ENCODE data around the gene MAPK12. TPM values are rescaled to one million over a fixed set of nuclear protein-coding genes. Genes with fewer than 3 reads are reported as not detected.

MAPK12 gene
- total and polyA plus RNA-seq, 2 donors (not counting 3 experiments of a cell fraction or from before 2014, with no cell fraction given), result 72.3 to 86.8 TPM

GRCh38 chr22:50228366-50228765, 33.1 kb downstream of the MAPK12 start:
- H3K9ac ChIP-seq (replicated peaks; ENCODE audit: extremely low read depth, insufficient read depth, low read length), result no peak overlapping the region
- H3K4me2 ChIP-seq (ENCODE audit: insufficient read depth, low read length), result no peak overlapping the region
- TF ChIP-seq MYC (IDR thresholded peaks at IDR 0.05; ENCODE audit: low read depth, low read length) (no peak), MAX (IDR thresholded peaks at IDR 0.05; ENCODE audit: insufficient read depth, insufficient read length) (no peak), POLR2AphosphoS5 (IDR thresholded peaks at IDR 0.05; ENCODE audit: insufficient read depth, low read depth, low read length) (no peak), GATA2 (IDR thresholded peaks at IDR 0.05; ENCODE audit: insufficient read depth, insufficient read length, low read depth, low read length) (no peak), POLR2A (IDR thresholded peaks at IDR 0.05; ENCODE audit: low read depth, low read length) (no peak), FOS (IDR thresholded peaks at IDR 0.05; ENCODE audit: borderline replicate concordance, insufficient read depth, low read length) (no peak), EZH2 (IDR thresholded peaks at IDR 0.05; ENCODE audit: borderline replicate concordance, low read depth, low read length, severe bottlenecking) (no peak), JUN (IDR thresholded peaks at IDR 0.05; ENCODE audit: borderline replicate concordance, insufficient read depth, insufficient read length, low read depth) (no peak), CTCF (IDR thresholded peaks at IDR 0.05; ENCODE audit: extremely low read depth in 1 of 2, insufficient read depth in 1 of 2, low read depth in 1 of 2, low read length in 2 of 2) (no peak)
- H3K79me2 ChIP-seq (ENCODE audit: control insufficient read depth, insufficient read depth, low read length), result no peaks in the 10 kb centered on the region
- FAIRE-seq, result no peak
- dilution Hi-C loops (cut with MboI; ENCODE audit: extremely low pct_ligation_motif_present, low sequenced_read_pairs), result no loop called here
- no peak overlapping the region for H3K4me3 ChIP-seq (replicated peaks in 1 of 3; ENCODE audit: insufficient read depth in 1 of 3, low read depth in 1 of 3, low read length in 3 of 3)
- H4K20me1 ChIP-seq (replicated peaks; ENCODE audit: control insufficient read depth, extremely low read depth, insufficient read depth, low read length), result no peaks in the 10 kb centered on the region
- H3K36me3 ChIP-seq (ENCODE audit: control insufficient read depth in 2 of 2, extremely low read depth in 1 of 2, insufficient read depth in 2 of 2, low read length in 2 of 2), result peaks cover 0 to 27% of the 10 kb centered on the region in 2 experiments
- POLR2A ChIA-PET, result no interaction called here
- H2AFZ ChIP-seq (ENCODE audit: low read depth, low read length), result no peak overlapping the region
- H3K9me3 ChIP-seq (replicated peaks; ENCODE audit: control insufficient read depth, insufficient read depth, low read length), result no peaks in the 10 kb centered on the region
- no peak for DNase-seq (ENCODE audit: low read depth, low spot score)
- no TSS peak for BruUV-seq (replicated peaks)
- H3K27me3 ChIP-seq (ENCODE audit: control insufficient read depth in 2 of 2, insufficient read depth in 2 of 2, low read length in 2 of 2), result no peaks in the 10 kb centered on the region
- intact Hi-C loops (cut with micrococcal nuclease), result no loop called here
- no peak overlapping the region for H3K27ac ChIP-seq (ENCODE audit: insufficient read depth, low read depth, low read length)
- no peaks in the 10 kb centered on the region for H3K9me1 ChIP-seq (replicated peaks; ENCODE audit: control insufficient read depth, extremely low read depth, insufficient read depth, low read length)
- no peaks in the 10 kb centered on the region for H3K4me1 ChIP-seq (ENCODE audit: control insufficient read depth, extremely low read depth, insufficient read depth, low read length)
- CTCF ChIA-PET, result interaction anchor here (1.4 kb wide), 1 partner anchor 9 kb away, joined by 4 read pairs; no protein-coding TSS in a partner anchor

All from endothelial cell of umbilical vein (primary cell).